CD4-positive, alpha-beta T cell treated with Interferon alpha-2 for 1 hour (primary cell): ENCODE results near the gene SPATA2.
"Not testable (repeated sequence)": the region's sequence is repeated elsewhere in the genome, so short reads cannot be mapped to it uniquely, and the experiment has no call there.

Source experiments
- DNase-seq, 2 donors: peaks; one replicate each; pipeline ENCODE4 v3.0.0-alpha.2; 2020 to 2022

Gene SPATA2

DNA sequence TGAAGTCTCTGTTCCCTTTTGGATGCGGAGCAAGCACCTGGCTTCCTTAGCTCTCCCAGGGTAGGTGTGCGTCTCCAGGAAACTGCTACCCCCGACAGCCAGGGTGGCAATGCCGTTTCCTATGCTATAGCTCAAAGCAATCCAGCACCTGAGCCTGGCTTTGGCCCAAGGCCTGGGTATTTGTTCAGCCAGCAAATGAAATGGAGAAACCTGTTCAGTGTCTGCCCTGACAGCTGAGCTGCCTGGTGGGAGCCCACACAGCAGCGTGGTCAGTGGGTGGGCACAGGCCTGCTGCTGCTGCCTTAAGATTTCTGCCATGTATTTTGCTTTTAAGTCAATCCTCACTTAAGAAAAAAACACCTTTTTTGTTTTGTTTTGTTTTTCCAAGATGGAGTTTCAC lies 13.7 kb downstream of the SPATA2 start:
- DNase-seq = no peak

DNA sequence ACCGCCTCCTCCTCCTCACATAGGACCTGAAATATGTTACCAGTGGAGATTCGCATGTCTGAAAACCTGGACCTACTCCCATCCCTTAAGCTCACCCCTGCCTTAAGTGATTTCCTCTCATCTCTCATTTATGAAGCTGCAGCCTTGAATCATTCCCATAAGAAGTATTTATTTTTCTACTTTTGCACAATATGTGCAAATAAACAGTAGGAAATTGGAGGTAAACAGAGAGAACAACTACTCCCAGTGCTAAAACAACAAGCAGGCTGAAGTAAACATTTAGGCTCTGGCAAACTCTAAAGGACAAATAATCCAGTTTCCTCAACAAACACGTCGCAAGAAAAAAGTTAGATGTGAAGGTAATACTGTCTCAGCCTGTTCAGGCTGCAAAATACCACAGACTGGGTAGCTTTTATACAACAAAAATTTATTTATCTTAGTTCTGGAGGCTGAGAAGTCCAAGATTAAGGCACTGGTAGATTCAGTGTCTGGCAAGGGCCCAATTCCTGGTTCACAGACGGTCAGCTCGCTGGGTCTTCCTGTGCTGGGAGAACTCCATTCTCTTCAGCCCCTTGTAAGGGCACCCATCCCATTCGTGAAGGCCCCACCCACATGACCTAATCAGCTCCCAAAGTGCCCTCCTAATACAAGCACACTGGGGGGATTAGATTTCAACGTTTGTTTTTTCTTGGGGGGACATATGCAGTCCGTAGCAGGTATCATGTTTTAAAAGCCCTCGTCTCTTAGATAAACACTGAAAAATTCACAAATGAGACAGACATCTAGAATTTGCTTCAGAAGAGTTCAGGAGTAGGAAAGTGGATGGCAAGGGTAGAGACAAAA lies 15.6 kb downstream of the SPATA2 start:
- DNase-seq = no peak

DNA sequence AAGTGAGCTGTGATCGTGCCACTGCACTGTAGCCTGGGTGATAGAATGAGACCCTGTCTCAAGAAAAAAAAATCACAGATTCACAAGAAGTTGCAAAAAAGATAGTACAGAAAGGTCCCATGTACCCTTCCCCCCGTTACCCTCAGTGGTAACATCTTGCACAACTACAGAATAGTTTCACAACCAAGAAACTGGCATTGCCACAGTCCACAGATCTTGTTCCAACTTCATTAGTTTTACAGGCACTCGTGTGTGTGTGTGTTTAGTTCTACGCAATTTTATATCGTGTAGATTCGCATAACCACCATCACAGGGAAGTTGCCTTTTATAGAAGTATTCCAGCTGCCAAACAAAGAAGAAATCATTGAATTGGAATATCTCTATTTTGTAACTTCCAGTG lies 19.1 kb downstream of the SPATA2 start:
- DNase-seq = no peak

- not testable (repeated sequence) for DNase-seq
Observed at GRCh38 chr20:49895474-49896093, 19.7 kb downstream of the SPATA2 start.

DNA sequence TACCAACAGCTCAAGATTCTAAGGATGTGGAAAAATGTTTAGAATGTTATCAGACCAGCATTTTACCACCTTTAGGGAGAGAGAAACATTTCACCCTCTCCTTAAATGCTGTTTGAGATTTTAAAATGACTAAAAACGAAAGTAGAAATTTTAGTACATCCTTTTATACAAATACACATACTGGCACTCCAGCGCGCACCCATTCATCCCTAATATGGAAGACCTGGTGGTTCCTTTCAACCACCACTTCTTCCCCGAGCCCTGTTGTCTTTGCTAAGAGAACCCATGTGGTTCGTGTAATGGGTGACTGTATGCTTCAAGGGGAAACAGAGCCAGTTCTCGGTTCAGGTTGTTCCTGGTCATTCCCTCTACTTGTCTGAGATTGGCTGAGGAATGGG lies 21.3 kb downstream of the SPATA2 start:
- DNase-seq = peak in 1 of 2 donors; percentile 18

DNA sequence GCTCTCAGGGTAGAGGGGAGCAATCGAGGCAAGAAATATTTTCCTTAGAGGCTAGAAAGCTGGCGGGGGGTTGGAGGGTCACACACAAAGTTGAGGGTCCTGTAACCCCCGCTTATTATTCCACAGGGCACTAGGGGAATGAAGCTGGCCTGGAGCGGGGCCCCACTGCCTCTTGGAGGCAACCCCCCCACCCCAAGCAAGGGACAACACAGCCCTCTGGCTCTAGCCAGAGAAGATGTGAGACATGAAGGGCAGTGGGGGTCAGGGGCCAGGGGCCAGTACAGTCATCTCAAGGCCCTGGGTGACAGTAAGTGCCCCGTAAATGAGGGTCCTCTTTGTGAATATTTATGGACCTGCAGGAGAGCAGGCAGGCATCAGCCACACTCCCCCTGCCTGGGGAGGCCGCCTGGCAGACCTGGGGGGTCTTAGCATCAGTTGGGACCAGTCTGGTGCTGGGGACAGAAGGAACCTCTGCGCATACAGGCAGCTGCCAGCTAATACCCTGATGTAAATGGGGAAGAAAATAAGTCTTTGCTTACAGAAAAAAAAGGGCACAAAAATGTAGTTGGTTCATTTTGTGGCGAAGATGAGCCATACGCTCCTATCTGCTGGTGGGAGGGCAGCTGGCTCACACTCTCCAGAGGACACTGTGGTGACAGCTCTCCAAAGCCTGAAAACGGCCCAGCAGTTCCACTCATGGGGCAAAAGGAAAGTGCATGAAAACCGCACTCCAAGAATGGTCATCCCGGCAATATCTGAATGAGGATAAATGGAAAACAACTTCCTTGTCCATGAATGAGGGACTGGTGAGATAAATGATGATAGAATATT lies 21.9 kb downstream of the SPATA2 start:
- DNase-seq = no peak

DNA sequence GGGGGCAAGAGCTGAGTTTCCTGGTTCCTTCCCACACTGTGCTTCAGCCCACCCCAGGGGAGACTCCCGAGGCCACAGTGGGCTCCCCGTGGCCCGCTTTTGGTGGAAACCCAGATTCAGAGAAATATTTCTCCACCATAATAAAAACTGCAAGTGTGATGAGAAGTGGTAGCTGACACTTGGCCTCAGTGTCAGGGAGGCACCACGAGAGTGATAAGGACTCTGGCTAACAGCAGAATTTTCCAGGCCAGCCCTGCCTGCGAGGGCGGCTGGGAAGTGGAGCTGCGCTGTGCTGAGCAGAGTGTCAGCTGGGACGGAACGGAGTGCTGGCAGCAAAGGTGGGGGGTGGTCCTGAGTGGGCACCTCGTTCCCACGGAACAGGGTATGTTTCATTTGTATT lies 22.5 kb downstream of the SPATA2 start:
- no peak for DNase-seq

DNA sequence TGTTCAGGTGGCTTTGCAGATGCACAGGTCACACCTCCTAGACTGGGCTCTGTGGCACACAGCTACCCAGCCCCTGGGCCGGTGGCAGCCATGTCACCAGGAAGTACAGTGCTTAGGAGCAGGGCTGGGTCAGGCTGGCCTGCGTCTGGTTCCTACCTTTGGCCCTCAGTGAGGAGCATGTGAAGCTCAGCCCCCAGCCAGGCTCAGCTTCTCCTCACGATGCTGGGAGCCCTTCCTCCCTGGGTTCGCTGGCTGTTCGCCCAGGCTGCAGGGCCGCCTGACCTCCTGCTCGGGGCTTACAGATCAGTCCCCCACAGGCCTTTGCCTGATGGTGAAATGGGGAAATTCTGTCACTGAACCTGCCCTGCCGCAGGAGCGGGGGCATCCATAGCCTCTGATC lies 23.1 kb downstream of the SPATA2 start:
- DNase-seq = no peak

DNA sequence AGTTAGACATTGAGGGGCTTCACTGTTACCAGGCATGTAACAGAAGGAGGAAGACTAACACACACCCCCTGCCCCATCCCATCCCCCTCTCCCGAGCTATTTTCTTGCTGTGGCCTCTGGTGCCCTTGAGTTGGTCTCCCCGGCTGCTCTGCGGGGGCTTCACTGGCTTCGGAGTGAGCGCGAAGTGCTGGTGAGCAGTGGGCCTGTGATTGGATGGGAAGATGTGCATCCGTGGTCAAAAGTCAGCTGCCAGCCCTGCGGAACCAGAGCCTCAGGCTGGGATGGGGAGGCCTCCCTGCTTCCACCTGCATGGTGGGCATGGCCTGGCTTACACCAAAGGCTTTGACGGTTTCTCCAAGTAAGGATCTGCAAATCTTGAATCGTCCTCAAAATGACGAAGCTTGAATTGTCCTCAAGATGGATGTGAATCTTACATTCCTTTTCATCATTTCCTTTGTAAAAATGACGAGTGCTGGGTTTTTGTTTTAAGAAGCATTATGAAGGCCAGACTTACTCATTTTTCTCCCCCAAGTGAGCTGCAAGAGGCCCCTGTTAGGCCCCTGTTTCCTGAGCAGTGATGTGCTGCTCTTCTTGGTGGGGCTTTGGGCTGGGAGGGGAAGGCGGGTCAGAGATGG lies 23.7 kb downstream of the SPATA2 start:
- no peak for DNase-seq

GRCh38 chr20:49890471-49891361 lies 24.6 kb downstream of the SPATA2 start:
- no peak for DNase-seq

DNA sequence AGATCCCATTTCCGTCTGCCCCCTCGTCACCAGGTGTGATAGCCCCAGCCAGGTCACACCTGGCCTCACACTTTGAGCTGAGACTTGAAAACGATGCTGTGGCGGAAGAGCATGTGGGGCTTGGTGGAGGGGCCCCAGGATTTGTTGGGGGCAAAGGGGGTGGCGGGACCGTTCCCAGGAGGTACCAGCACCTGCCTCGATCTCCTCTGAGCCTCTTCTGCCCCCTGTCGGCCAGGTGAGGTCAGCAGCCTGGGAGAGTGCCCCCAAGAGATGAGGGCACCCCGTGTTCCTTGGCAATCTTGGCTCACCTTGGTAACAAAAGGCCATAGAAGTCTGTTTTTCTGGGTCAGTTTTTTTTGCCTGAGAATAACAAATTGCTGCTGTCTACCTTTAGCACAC lies 25.4 kb downstream of the SPATA2 start:
- DNase-seq = peak in 1 of 2 donors; percentile 25

DNA sequence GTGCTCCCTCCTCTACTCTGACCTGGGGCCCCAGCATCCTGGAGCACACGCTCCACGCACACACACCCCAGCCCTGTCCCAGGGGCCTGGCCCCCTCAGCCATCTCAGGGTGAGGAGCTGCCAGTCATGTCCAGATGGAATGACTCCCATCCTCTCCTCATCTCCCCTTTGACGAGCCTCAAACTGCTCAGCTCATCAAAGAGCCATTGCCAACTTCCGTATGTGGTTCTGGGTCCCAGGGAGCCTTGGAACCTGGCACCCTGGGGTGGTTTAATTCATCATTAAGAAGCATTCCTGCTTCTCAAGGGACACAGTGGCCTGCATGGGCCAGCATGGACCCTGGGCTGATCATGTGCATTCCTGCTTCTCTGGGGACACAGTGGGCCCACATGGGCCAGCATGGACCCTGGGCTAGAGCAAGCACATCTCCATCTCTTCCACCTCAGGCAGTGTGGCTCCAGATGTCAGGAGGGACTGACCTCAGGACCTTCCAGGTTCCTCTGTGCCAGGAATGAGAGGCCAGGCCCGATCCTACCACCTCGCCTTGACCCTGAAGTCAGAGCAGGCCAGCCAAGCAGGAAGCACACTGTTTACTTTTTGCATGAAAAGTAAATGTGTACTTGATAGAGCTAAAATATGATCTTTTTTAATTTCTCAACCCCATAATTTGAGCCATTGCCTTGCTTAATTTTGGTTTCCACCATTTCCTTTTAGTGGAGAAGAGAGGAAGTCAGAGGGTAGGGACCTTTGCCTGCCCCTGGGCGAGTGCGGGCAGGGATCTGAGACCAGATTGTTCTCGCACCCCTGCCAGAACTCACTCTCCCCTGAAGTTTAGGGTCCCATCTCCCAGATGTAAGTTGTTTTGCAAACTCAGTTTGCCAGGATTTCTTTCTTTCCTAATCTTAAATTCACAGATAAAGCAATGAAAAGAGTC lies 26.1 kb downstream of the SPATA2 start:
- no peak for DNase-seq

DNA sequence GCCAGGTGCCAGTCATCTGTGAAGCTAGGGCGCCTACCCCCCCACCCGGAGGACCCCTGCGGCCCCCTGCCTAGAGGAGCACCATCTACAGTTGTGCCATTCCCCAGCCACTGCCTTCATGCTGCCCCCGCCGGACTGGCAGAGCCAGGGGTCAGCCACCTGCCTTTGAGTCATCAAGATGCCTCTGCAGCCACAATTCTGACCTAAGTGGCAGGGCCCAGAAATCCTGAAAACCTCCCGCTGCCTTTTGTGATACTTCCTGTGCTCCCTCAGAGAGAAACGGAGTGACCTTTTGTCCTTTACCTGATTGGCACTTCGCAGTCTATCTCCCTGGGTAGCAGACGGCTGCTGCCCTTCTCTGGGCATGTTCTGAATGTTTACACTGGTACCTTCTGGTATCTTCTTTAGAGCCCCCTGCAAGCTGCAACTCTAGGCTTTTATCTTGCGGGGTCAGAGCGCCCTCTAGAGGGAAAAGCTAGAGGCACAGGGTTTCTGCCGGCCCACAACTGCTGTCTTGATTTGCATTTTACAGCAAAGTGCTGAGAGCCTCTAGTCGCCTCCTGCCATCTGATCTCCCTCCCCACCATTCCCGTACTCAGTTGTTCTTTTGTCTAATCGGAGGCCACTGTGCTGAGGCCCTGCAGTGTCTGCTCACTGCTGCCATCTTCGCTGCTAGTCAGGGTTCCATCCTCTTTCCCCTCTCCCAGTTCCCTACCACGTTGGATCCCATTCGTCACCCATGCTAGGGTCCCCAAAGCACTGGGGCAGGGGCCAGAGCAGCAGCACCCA lies 26.9 kb downstream of the SPATA2 start:
- peak; percentile 38 to 64 for DNase-seq

GRCh38 chr20:49887251-49888211 lies 27.8 kb downstream of the SPATA2 start:
- DNase-seq = no peak

- DNase-seq = no peak
Observed at GRCh38 chr20:49886571-49887213, 28.6 kb downstream of the SPATA2 start.

- DNase-seq = no peak
Observed at GRCh38 chr20:49885558-49886332, 29.6 kb downstream of the SPATA2 start.

GRCh38 chr20:49883246-49883802 lies 32.0 kb downstream of the SPATA2 start:
- no peak for DNase-seq
